ENCODE results near the gene YES1. TPM values are rescaled to one million over a fixed set of nuclear protein-coding genes. Genes with fewer than 3 reads are reported as not detected.

YES1 gene
- total and polyA plus RNA-seq, 2 donors from 2014 or later: 12.6 to 48.5 TPM

DNA sequence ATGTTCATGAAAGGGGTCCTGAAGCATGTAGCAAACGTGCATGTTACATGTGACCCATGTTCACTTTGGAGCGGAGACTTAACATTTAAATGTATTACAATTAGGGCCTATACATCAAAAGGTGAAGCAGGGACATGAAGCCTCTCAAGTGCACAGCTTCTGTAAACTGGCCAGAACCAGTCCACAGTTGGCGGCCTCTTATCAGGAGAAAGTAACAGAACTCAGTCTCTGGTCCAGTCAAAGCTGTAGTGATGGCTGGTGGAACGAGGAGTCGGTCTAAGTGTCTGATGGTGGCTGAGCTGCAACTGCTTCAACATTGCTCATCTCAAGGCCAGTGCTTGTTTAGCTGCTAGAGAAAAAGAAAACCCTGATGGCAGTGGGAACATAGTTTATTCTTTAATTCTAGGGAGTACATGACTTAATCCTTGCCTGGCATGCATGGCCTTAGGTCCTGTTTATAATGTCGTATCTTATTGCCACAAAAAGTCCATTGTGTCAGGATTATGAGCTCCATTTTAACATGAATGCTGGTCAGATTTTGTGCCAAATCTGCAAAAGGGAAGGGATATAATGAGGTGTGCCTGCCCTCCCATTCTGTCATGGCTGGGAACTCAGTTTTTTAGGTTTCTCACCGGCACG is 22.2 kb upstream of the YES1 start:
- Histone ChIP-seq H3K27me3 (ENCODE audit: control insufficient read depth, insufficient read depth, low read length) (no peaks in the 10 kb centered on the region), H3K36me3 (ENCODE audit: control insufficient read depth in 2 of 3, insufficient read depth in 3 of 3, low read length in 3 of 3) (no peaks in the 10 kb centered on the region), H3K4me1 (ENCODE audit: control insufficient read depth in 2 of 3, insufficient read depth in 2 of 3, low read depth in 1 of 3, low read length in 3 of 3) (peaks cover 0 to 2% (median 0%) of the 10 kb centered on the region in 3 donors), H3K4me3 (ENCODE audit: low read length in 3 of 3) (no peak overlapping the region), H3K9me3 (ENCODE audit: control insufficient read depth in 2 of 3, insufficient read depth in 1 of 3, low read length in 3 of 3) (no peaks in the 10 kb centered on the region), H3K27ac (ENCODE audit: low read depth in 2 of 2, low read length in 2 of 2) (no peak overlapping the region), H3K9ac (ENCODE audit: low read length in 3 of 3) (no peak overlapping the region)
- intact Hi-C loops (cut with DNase I): loop anchor here (5.0 to 10.0 kb wide), 2 partner anchors 92 to 209 kb away; no protein-coding TSS in a partner anchor
- DNase-seq (no peak), FAIRE-seq (no peak)
- TF ChIP-seq, protein P1, sequence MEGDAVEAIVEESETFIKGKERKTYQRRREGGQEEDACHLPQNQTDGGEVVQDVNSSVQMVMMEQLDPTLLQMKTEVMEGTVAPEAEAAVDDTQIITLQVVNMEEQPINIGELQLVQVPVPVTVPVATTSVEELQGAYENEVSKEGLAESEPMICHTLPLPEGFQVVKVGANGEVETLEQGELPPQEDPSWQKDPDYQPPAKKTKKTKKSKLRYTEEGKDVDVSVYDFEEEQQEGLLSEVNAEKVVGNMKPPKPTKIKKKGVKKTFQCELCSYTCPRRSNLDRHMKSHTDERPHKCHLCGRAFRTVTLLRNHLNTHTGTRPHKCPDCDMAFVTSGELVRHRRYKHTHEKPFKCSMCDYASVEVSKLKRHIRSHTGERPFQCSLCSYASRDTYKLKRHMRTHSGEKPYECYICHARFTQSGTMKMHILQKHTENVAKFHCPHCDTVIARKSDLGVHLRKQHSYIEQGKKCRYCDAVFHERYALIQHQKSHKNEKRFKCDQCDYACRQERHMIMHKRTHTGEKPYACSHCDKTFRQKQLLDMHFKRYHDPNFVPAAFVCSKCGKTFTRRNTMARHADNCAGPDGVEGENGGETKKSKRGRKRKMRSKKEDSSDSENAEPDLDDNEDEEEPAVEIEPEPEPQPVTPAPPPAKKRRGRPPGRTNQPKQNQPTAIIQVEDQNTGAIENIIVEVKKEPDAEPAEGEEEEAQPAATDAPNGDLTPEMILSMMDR (IDR thresholded peaks at IDR 0.05; ENCODE audit: borderline replicate concordance, extremely low read depth, insufficient read depth): no peak

DNA sequence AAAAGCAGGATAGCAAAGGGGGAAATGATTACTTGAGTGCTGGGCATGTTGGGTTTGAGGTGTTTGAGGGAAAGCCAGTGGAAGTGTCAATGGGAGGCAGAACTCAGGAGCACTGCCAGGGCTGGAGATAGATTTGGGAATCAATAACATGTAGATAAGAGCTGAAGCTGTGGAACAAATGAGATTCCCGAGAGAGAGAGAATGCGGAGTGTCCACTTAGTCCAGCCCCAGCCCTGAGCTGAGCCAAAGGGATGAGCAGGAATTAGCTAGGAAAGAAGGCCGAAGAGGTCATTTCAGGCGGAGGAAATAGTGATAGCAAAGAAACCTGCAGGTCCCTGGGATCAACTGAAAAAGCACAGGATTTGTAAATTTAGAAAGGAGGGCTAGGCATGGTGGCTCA is 21.2 kb upstream of the YES1 start:
- TF ChIP-seq, protein P1 (IDR thresholded peaks at IDR 0.05; ENCODE audit: borderline replicate concordance, extremely low read depth, insufficient read depth): no peak
- peaks cover 0 to 2% (median 0%) of the 10 kb centered on the region in 3 donors for H3K4me1 ChIP-seq (ENCODE audit: control insufficient read depth in 2 of 3, insufficient read depth in 2 of 3, low read depth in 1 of 3, low read length in 3 of 3)
- no peak overlapping the region for H3K27ac ChIP-seq (ENCODE audit: low read depth in 2 of 2, low read length in 2 of 2)
- no peaks in the 10 kb centered on the region for H3K36me3 ChIP-seq (ENCODE audit: control insufficient read depth in 2 of 3, insufficient read depth in 3 of 3, low read length in 3 of 3)
- no peaks in the 10 kb centered on the region for H3K9me3 ChIP-seq (ENCODE audit: control insufficient read depth in 2 of 3, insufficient read depth in 1 of 3, low read length in 3 of 3)
- no peak for DNase-seq
- intact Hi-C loops (cut with DNase I): loop anchor here (5.0 to 10.0 kb wide), 2 partner anchors 91 to 208 kb away; no protein-coding TSS in a partner anchor
- no peak for FAIRE-seq
- no peaks in the 10 kb centered on the region for H3K27me3 ChIP-seq (ENCODE audit: control insufficient read depth, insufficient read depth, low read length)
- H3K4me3 ChIP-seq (ENCODE audit: low read length in 3 of 3): no peak overlapping the region
- no peak overlapping the region for H3K9ac ChIP-seq (ENCODE audit: low read length in 3 of 3)

DNA sequence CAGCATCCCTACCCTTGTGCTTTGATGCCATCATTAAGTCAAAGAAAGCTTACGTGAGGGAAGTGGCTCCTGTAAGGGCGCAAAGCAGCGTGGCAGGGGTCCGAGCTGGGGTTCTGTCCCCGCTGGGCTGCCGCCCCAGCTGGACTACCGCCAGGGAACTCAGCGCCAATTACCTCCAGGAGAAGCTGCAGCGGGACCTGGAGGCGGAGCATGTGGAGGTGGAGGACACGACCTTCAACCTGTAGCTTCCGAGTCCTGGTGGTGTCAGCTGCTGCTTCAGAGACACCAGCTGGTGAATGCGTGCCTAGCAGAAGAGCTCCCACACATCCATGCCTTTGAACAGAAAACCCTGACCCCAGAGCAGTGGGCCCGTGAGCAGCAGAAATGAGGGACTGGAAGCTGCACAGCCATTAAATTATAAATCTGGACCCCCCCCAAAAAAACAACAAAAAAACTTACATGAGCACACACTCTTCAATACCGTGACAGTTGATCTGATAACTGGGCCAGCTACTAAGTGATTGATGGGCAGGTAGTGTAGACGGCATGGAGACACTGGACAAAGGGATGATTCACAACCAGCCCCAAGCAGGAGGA is 20.1 kb upstream of the YES1 start:
- Histone ChIP-seq H3K27me3 (ENCODE audit: control insufficient read depth, insufficient read depth, low read length) (no peaks in the 10 kb centered on the region), H3K9me3 (ENCODE audit: control insufficient read depth in 2 of 3, insufficient read depth in 1 of 3, low read length in 3 of 3) (no peaks in the 10 kb centered on the region), H3K4me1 (ENCODE audit: control insufficient read depth in 2 of 3, insufficient read depth in 2 of 3, low read depth in 1 of 3, low read length in 3 of 3) (peaks cover 0 to 2% (median 0%) of the 10 kb centered on the region in 3 donors), H3K36me3 (ENCODE audit: control insufficient read depth in 2 of 3, insufficient read depth in 3 of 3, low read length in 3 of 3) (no peaks in the 10 kb centered on the region), H3K4me3 (ENCODE audit: low read length in 3 of 3) (peak overlapping the region in 1 of 3 donors; percentile 21), H3K9ac (ENCODE audit: low read length in 3 of 3) (no peak overlapping the region), H3K27ac (ENCODE audit: low read depth in 2 of 2, low read length in 2 of 2) (peak overlapping the region in 1 of 2 donors; percentile 0)
- TF ChIP-seq, protein P1 (IDR thresholded peaks at IDR 0.05; ENCODE audit: borderline replicate concordance, extremely low read depth, insufficient read depth): no peak
- intact Hi-C loops (cut with DNase I): loop anchor here (5.0 to 10.0 kb wide), 2 partner anchors 90 to 207 kb away; no protein-coding TSS in a partner anchor
- no peak for FAIRE-seq
- DNase-seq: peak in 4 of 5 donors; percentile 43 to 60 (median 52)
